Mesenchymal stem cell (in vitro differentiated cells and primary cell): ENCODE data around the gene GRID2.

Source experiments
- DNase-seq: peaks from one replicate; pipeline ENCODE4 v3.0.0-alpha.2; 2013
- H2AFZ ChIP-seq: one replicate; pipeline ENCODE4 v1.6.1; 2013; ENCODE audit warnings: low read depth, mild to moderate bottlenecking, control low read depth, inconsistent platforms, low read length, moderate library complexity
- H2AK5ac ChIP-seq: 2 replicates; pipeline ENCODE4 v1.6.1; 2013; ENCODE audit warnings: low read length, moderate library complexity, mild to moderate bottlenecking, inconsistent platforms; ENCODE audit not compliant: severe bottlenecking
- H2BK120ac ChIP-seq: one replicate; pipeline ENCODE4 v1.6.1; 2013; ENCODE audit warnings: low read depth, mild to moderate bottlenecking, inconsistent platforms, low read length, moderate library complexity
- H2BK12ac ChIP-seq, 2 experiments: one replicate each; pipeline ENCODE4 v1.6.1; 2013; ENCODE audit warnings: inconsistent platforms in 2 of 2, low read length in 2 of 2, mild to moderate bottlenecking in 2 of 2, moderate library complexity in 2 of 2, control low read depth in 1 of 2
- H2BK15ac ChIP-seq: one replicate; pipeline ENCODE4 v1.6.1; 2013; ENCODE audit warnings: mild to moderate bottlenecking, low read depth, inconsistent platforms; ENCODE audit not compliant: poor library complexity, severe bottlenecking
- H2BK5ac ChIP-seq: 2 replicates; pipeline ENCODE4 v1.6.1; 2013; ENCODE audit warnings: low read depth, mild to moderate bottlenecking, low read length, control low read depth, inconsistent platforms; ENCODE audit not compliant: poor library complexity, severe bottlenecking
- H3K14ac ChIP-seq, 2 experiments: one replicate each; pipeline ENCODE4 v1.6.1; 2013; ENCODE audit warnings: inconsistent platforms in 2 of 2, low read length in 2 of 2, control low read depth in 1 of 2, mild to moderate bottlenecking in 1 of 2, moderate library complexity in 1 of 2
- H3K18ac ChIP-seq, 2 experiments: one replicate each; pipeline ENCODE4 v1.6.1; 2013; ENCODE audit warnings: inconsistent platforms in 2 of 2, low read length in 2 of 2, control low read depth in 1 of 2, low read depth in 1 of 2, mild to moderate bottlenecking in 1 of 2
- H3K23ac ChIP-seq, 2 experiments: one replicate each; pipeline ENCODE4 v1.6.1; 2013; ENCODE audit warnings: inconsistent platforms in 2 of 2, low read length in 2 of 2, mild to moderate bottlenecking in 2 of 2, moderate library complexity in 2 of 2, control low read depth in 1 of 2
- H3K27ac ChIP-seq: 2 replicates; pipeline ENCODE4 v1.5.1; 2013; ENCODE audit warnings: mild to moderate bottlenecking, moderate library complexity, low read length, control low read depth, inconsistent platforms; ENCODE audit not compliant: poor library complexity, severe bottlenecking
- H3K27me3 ChIP-seq, 2 experiments: 2 replicates each; pipeline versions ENCODE4 v1.6.1 to v1.7.0; 2013; ENCODE audit warnings: low read length in 2 of 2, mild to moderate bottlenecking in 2 of 2, moderate library complexity in 2 of 2, control low read depth in 1 of 2, inconsistent platforms in 1 of 2; ENCODE audit not compliant: control insufficient read depth in 1 of 2, insufficient read depth in 1 of 2
- H3K36me3 ChIP-seq, 2 experiments: 2 replicates each; pipeline versions ENCODE4 v1.6.1 to v1.7.0; 2013; ENCODE audit warnings: low read length in 2 of 2, control low read depth in 1 of 2, inconsistent platforms in 1 of 2, low read depth in 1 of 2, mild to moderate bottlenecking in 1 of 2; ENCODE audit not compliant: insufficient read depth in 2 of 2, control insufficient read depth in 1 of 2
- H3K4ac ChIP-seq, 2 experiments: one replicate each; pipeline ENCODE4 v1.6.1; 2013; ENCODE audit warnings: inconsistent platforms in 2 of 2, low read length in 2 of 2, mild to moderate bottlenecking in 2 of 2, moderate library complexity in 2 of 2, control low read depth in 1 of 2, low read depth in 1 of 2
- H3K4me1 ChIP-seq: 2 replicates; pipeline ENCODE4 v1.6.1; 2013; ENCODE audit warnings: low read depth, low read length, control low read depth; ENCODE audit not compliant: control insufficient read depth, insufficient read depth
- H3K4me2 ChIP-seq: 2 replicates; pipeline ENCODE4 v1.6.1; 2013; ENCODE audit warnings: low read length, mild to moderate bottlenecking, inconsistent platforms; ENCODE audit not compliant: poor library complexity, severe bottlenecking
- H3K4me3 ChIP-seq, 2 experiments: 2 replicates each; pipeline versions ENCODE4 v1.5.1 to v1.7.0; 2013; ENCODE audit warnings: low read length in 2 of 2, mild to moderate bottlenecking in 2 of 2, control low read depth in 1 of 2, low read depth in 1 of 2; ENCODE audit not compliant: insufficient read depth in 1 of 2
- H3K79me1 ChIP-seq: replicated peaks from 2 replicates; pipeline ENCODE4 v1.6.1; 2013; ENCODE audit warnings: mild to moderate bottlenecking, control low read depth, low read length, inconsistent platforms; ENCODE audit not compliant: poor library complexity, severe bottlenecking
- H3K9ac ChIP-seq: 2 replicates; pipeline ENCODE4 v1.7.0; 2013; ENCODE audit warnings: mild to moderate bottlenecking, low read length, moderate library complexity
- H3K9me3 ChIP-seq: 2 replicates; pipeline ENCODE4 v1.7.0; 2013; ENCODE audit warnings: mild to moderate bottlenecking, low read length; ENCODE audit not compliant: control insufficient read depth
- H4K8ac ChIP-seq: one replicate; pipeline ENCODE4 v1.6.1; 2013; ENCODE audit warnings: inconsistent platforms, mild to moderate bottlenecking, low read length, moderate library complexity
- H4K91ac ChIP-seq: one replicate; pipeline ENCODE4 v1.6.1; 2013; ENCODE audit warnings: mild to moderate bottlenecking, low read length, inconsistent platforms
- WGBS: methylation state at CpG from one replicate; pipeline ENCODE4 v1.1.7; 2013; ENCODE audit warnings: mixed read lengths; 5-methylcytosine and 5-hydroxymethylcytosine counted together

The GRID2 gene

DNA sequence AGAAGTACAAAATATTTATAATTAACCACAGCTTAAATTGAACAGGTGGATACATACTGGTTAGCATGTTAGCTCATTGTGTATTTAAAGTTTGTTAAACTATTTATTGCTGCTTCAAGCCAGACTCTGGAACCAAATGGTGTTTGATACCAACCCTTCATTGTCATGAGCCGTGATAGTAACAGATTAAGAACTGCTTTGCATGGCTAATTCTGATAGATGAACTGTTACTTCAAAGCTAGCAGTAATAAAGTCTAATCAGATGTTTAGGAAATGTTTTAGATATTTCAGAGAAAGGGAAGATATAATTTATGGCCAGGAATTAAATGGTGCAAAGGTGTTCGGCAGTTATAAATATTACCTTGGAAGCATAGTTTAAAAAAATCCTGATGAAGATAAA lies 848.7 kb downstream of the GRID2 start:
- H2BK12ac ChIP-seq, result no peak overlapping the region
- no peak for DNase-seq
- H3K14ac ChIP-seq, result no peak overlapping the region
- H4K8ac ChIP-seq, result no peak overlapping the region
- H2AK5ac ChIP-seq, result no peak overlapping the region
- no peak overlapping the region for H3K4me3 ChIP-seq
- WGBS, result 65% methylated on average over 1 of the region's 2 CpGs
- no peak overlapping the region for H2AFZ ChIP-seq
- no peak overlapping the region for H2BK15ac ChIP-seq
- H2BK5ac ChIP-seq, result no peak overlapping the region
- H3K9ac ChIP-seq, result no peak overlapping the region
- no peak overlapping the region for H3K4ac ChIP-seq
- no peak overlapping the region for H3K4me2 ChIP-seq
- H3K9me3 ChIP-seq, result no peaks in the 10 kb centered on the region
- no peaks in the 10 kb centered on the region for H3K4me1 ChIP-seq
- H4K91ac ChIP-seq, result no peak overlapping the region
- no peaks in the 10 kb centered on the region for H3K79me1 ChIP-seq
- H3K18ac ChIP-seq, result no peak overlapping the region
- no peaks in the 10 kb centered on the region for H3K27me3 ChIP-seq
- H2BK120ac ChIP-seq, result no peak overlapping the region
- H3K27ac ChIP-seq, result no peak overlapping the region
- H3K23ac ChIP-seq, result no peak overlapping the region
- H3K36me3 ChIP-seq, result no peaks in the 10 kb centered on the region

DNA sequence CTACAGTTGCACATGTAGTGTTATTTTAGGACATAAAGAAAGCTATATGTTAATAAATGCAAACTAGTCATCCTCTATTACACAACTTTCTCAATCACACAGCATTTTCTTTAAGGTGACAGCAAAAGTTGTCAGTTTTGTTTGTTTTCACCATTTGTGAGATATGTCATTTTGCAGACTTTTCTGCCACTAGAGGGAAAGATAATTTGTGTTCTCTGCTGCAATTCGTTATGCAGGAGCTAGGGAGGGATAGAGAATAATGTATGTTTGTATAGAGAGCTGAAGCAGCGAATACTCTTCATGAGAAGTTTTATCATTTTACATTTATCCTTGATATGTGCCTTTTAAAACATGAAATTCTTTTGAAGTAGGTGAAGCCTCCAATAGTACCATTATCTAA lies 854.2 kb downstream of the GRID2 start:
- Histone ChIP-seq H3K4me3 (no peak overlapping the region), H4K8ac (no peak overlapping the region)

DNA sequence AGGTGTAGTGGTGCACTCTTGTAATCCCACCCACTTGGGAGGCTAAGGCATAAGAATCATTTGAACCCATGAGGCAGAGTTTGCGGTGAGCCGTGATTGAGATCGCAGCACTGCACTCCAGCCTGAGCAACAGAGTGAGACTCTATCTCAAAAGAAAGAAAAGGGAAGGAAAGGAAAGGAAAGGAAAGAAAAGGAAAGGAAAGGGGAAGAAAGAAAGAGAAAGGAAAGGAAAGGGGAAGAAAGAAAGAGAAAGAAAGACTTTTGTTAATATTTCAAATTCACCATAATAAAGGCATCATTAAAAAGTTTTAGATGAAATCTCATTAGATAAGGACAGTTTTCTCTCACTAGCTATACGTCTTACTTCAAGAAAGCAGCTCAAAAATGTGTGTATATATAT lies 864.3 kb downstream of the GRID2 start:
- WGBS, result 90% methylated on average over 3 of the region's 4 CpGs
- H3K36me3 ChIP-seq, result no peaks in the 10 kb centered on the region
- no peak overlapping the region for H3K4me3 ChIP-seq
- no peak overlapping the region for H3K27ac ChIP-seq
- no peak overlapping the region for H3K14ac ChIP-seq
- H2BK12ac ChIP-seq, result no peak overlapping the region
- H3K4ac ChIP-seq, result no peak overlapping the region
- no peak overlapping the region for H4K91ac ChIP-seq
- H2AFZ ChIP-seq, result no peak overlapping the region
- H4K8ac ChIP-seq, result no peak overlapping the region
- no peaks in the 10 kb centered on the region for H3K4me1 ChIP-seq
- H3K9ac ChIP-seq, result no peak overlapping the region
- no peak overlapping the region for H2BK120ac ChIP-seq
- H2BK15ac ChIP-seq, result no peak overlapping the region
- no peak overlapping the region for H3K4me2 ChIP-seq
- H3K9me3 ChIP-seq, result no peaks in the 10 kb centered on the region
- H3K23ac ChIP-seq, result no peak overlapping the region
- H3K18ac ChIP-seq, result no peak overlapping the region
- no peak overlapping the region for H2AK5ac ChIP-seq
- H2BK5ac ChIP-seq, result no peak overlapping the region
- no peak for DNase-seq
- no peaks in the 10 kb centered on the region for H3K27me3 ChIP-seq
- H3K79me1 ChIP-seq, result no peaks in the 10 kb centered on the region

More for the DNA sequence above, 854.2 kb downstream of the GRID2 start:
- Histone ChIP-seq H2BK120ac (no peak overlapping the region), H3K4me1 (no peaks in the 10 kb centered on the region), H3K9me3 (no peaks in the 10 kb centered on the region), H3K23ac (no peak overlapping the region), H3K18ac (no peak overlapping the region), H3K4me2 (no peak overlapping the region), H3K79me1 (no peaks in the 10 kb centered on the region), H3K14ac (no peak overlapping the region), H3K27ac (no peak overlapping the region), H3K27me3 (no peaks in the 10 kb centered on the region), H3K4ac (no peak overlapping the region), H2BK5ac (no peak overlapping the region), H2AFZ (no peak overlapping the region), H2BK15ac (no peak overlapping the region), H3K36me3 (no peaks in the 10 kb centered on the region), H2AK5ac (no peak overlapping the region), H2BK12ac (no peak overlapping the region), H3K9ac (no peak overlapping the region), H4K91ac (no peak overlapping the region)
- no peak for DNase-seq
- WGBS, result 50% methylated on average over 1 of the region's 2 CpGs

DNA sequence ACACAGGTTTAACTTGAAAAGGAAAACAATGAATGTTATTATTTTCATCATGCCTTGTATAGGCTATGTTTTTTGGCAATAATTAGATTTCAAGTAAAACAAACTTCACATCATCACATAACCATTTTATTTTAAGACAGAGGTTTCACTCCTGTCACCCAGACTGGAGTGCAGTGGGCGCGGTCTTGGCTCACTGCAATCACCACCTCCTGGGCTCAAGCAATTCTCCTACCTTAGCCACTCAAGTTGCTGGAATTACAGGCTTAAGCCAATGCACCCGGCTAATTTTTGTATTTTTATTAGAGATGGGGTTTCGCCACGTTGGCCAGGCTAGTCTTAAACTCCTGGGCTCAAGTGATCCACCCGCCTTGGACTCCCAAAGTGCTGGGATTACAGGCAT lies 866.2 kb downstream of the GRID2 start:
- no peak for DNase-seq
- no peak overlapping the region for H4K91ac ChIP-seq
- no peak overlapping the region for H2BK5ac ChIP-seq
- no peaks in the 10 kb centered on the region for H3K79me1 ChIP-seq
- no peaks in the 10 kb centered on the region for H3K36me3 ChIP-seq
- H2BK15ac ChIP-seq, result no peak overlapping the region
- H2BK120ac ChIP-seq, result no peak overlapping the region
- no peak overlapping the region for H3K4ac ChIP-seq
- no peaks in the 10 kb centered on the region for H3K27me3 ChIP-seq
- H2AFZ ChIP-seq, result no peak overlapping the region
- no peak overlapping the region for H3K9ac ChIP-seq
- H2BK12ac ChIP-seq, result no peak overlapping the region
- no peak overlapping the region for H4K8ac ChIP-seq
- no peak overlapping the region for H3K27ac ChIP-seq
- H3K9me3 ChIP-seq, result no peaks in the 10 kb centered on the region
- no peak overlapping the region for H3K18ac ChIP-seq
- no peak overlapping the region for H3K23ac ChIP-seq
- H3K4me1 ChIP-seq, result no peaks in the 10 kb centered on the region
- H3K4me2 ChIP-seq, result no peak overlapping the region
- 92% methylated on average over 6 of the region's 6 CpGs for WGBS
- no peak overlapping the region for H3K4me3 ChIP-seq
- H3K14ac ChIP-seq, result no peak overlapping the region
- H2AK5ac ChIP-seq, result no peak overlapping the region
